Measurements from ENCODE around the gene ACTN4.
A peak's percentile ranks its signal among the peaks of the same experiment; 100 is the strongest.

ACTN4 gene

DNA sequence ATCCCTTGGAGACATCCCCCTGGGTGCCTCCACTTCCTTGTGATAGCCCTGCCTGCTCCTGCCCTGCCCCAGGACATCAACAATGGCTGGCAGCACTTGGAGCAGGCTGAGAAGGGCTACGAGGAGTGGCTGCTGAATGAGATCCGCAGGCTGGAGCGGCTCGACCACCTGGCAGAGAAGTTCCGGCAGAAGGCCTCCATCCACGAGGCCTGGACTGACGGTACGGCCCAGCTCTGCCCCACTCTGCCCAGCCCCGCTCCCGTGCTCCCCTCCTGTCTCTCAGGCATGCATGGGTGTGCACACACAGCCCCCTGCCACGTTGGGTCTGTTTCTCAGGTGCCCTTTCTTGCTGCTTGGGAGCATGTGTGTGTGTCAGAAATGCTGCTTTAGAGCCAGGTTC lies 70.4 kb downstream of the ACTN4 start:
- TF ChIP-seq, protein P1, sequence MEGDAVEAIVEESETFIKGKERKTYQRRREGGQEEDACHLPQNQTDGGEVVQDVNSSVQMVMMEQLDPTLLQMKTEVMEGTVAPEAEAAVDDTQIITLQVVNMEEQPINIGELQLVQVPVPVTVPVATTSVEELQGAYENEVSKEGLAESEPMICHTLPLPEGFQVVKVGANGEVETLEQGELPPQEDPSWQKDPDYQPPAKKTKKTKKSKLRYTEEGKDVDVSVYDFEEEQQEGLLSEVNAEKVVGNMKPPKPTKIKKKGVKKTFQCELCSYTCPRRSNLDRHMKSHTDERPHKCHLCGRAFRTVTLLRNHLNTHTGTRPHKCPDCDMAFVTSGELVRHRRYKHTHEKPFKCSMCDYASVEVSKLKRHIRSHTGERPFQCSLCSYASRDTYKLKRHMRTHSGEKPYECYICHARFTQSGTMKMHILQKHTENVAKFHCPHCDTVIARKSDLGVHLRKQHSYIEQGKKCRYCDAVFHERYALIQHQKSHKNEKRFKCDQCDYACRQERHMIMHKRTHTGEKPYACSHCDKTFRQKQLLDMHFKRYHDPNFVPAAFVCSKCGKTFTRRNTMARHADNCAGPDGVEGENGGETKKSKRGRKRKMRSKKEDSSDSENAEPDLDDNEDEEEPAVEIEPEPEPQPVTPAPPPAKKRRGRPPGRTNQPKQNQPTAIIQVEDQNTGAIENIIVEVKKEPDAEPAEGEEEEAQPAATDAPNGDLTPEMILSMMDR (conservative IDR thresholded peaks at IDR 0.05; ENCODE audit: low read length): no peak
- DNase-seq (ENCODE audit: low read depth): no peak
- no peak overlapping the region for H3K4me3 ChIP-seq (ENCODE audit: low read length)

DNA sequence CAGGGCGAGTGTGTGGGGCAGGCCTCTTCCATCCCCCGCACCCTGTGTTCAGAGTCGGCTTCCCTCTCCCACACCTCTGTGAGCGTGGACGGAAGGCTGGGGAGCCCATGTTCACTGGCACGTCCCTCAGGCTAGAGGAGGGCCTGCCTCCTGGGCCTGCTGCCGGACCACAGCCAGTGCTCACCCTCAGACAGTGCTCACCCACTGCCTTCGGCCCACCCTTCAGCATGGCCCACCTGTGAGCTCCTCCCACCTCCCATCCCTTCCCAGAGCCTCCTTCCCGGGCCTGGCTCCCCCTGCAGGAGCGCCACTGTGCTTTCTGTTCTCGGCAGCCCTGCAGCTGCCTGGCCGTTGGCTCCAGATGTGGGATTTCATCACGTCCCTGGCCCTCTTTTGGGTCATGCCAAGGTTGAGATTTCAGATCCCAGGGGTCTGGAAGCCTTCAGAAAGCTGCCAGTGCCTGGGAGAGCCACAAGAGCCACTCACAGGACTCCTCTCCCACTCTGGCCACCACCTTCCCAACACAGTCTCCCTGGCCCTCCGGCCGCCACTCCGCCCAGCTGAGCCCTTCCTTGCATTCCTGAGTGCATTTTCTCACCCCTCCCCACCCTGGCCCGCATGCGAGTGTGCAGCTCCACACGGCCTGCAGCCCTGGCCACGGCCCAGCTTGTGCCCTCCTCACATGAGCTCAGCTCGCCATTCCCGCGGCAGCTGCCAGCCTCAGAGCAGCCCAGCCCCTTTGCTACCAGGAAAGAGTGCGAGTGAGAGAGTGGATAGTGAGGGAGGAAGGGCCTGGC lies 71.5 kb downstream of the ACTN4 start:
- DNase-seq (ENCODE audit: low read depth): peak; percentile 76
- TF ChIP-seq, protein P1 (conservative IDR thresholded peaks at IDR 0.05; ENCODE audit: low read length): peak; percentile 49

DNA sequence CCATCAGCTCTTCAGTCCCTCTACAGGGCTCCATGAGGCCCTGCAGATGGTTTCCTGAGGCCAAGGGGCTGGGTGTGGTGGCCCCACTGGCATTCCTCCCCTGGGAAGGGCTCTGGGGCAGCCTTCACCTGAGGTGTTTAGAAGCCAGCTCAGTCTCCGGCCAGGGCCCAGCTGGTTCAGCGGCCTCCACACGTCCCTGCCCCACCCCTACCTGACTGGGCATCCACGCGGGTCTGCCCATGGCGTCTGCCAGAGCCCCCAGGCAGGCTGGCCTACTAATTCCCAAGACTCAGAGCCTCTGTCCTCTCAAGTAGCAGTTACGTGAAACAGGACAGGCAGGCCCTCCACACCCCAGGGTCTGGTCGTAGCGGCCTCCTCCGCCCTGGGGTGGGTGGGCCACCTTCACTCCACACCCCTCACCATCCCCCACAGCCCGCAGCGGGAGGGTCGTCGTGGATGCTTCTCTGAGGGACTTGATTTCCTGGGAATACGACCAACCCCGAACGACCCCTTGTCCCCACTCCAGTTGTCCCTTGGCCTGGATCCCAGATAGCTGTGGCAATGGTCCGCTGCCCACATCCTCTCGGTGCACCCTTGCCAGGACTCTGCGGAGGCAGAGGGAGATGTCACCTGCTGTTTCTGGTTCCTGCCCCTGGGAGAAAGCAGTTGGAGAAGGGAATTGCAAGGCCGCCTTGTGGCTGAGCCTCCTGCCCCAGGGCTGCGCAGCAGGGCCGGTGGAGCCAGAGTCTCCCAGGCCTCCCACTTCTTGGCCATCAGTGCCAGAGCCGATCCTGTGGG lies 72.5 kb downstream of the ACTN4 start:
- no peak overlapping the region for H3K4me3 ChIP-seq (ENCODE audit: low read length)
- DNase-seq (ENCODE audit: low read depth): no peak
- TF ChIP-seq, protein P1 (conservative IDR thresholded peaks at IDR 0.05; ENCODE audit: low read length): no peak

More for the DNA sequence above, 71.5 kb downstream of the ACTN4 start:
- no peak overlapping the region for H3K4me3 ChIP-seq (ENCODE audit: low read length)

DNA sequence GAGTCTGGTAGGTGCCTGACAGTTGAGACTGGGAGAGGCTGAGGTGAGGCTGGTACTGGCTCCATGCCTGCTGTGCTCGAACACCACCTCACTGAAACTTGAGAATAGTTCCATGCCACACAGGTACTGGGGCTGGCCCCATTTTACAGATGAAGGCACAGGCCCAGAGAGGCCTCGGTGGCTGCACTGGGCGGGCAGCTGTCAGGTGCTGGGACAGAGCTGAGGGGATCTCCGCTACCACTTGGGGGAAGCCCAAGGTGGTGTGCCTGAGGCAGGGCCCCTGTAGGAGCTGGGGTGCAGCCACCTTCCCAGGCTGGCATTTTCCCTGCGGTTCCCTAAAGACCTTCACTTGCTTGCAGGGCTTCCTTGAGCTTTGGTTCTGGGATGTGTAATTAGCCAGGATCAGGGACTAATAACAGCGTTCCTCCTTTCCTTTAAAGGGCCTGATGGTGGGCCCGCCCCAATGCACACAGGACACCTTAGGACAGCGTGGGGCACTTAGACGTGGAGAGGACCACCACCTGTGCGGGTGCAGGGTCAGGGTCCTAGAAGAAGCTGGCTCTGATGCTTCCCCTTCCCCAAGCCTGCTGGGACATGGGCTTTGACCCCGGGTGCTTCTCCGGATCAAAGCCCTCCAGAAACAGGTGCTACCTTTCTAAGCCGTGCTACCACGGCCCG lies 73.2 kb downstream of the ACTN4 start:
- no peak for DNase-seq (ENCODE audit: low read depth)
- TF ChIP-seq, protein P1 (conservative IDR thresholded peaks at IDR 0.05; ENCODE audit: low read length): no peak
- no peak overlapping the region for H3K4me3 ChIP-seq (ENCODE audit: low read length)

DNA sequence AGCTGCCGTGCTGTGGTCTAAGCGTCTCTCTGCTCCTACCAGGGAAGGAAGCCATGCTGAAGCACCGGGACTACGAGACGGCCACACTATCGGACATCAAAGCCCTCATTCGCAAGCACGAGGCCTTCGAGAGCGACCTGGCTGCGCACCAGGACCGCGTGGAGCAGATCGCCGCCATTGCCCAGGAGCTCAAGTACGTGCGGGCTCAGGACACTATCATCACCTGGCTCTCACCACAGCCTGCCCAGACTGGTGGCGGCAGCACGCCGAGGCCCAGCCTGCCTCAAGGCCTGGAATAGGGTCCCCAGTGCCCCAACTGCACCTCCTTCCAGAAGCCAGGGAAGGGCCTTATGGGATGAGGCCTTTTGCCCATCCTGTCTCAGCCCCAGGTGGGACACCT lies 74.0 kb downstream of the ACTN4 start:
- TF ChIP-seq, protein P1 (conservative IDR thresholded peaks at IDR 0.05; ENCODE audit: low read length): no peak
- no peak overlapping the region for H3K4me3 ChIP-seq (ENCODE audit: low read length)
- DNase-seq (ENCODE audit: low read depth): no peak

DNA sequence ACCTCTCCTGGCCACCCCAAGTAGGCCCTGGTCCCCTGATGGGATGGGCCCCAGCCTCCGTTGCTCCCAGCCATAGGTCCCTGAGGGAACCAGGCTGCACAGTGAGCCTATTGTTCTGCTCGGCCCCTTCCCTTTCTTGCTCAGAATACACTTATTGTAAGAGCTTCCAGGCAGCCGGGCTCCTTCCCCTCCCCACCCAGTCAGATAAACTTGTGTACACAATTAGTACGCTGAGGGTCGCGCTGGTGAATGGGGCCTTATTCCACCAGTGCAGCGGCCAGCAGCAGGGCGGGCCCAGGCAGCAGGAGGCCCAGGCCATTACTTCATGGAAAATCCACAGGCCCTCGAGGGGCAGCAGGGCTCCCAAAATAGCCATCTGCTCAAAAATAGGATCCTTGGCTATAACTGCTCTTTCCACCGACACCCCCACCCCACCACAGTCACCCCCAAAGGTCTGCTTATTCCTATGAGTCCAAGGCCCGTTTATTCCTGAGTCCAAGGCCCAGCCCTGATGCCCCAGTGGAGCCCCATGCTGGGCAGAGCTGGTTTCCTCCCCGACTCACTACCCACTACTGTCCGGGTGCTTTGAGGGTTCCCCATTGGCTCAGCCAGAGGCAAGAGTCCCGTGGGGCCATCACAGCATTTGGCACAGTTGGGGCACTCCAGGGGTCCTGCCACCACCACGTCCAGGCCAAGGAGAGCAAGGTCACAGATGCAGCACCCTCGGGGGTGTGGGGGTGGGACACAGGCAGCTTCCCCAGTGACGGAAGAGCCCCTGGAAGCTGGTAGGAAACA lies 74.7 kb downstream of the ACTN4 start:
- no peak for DNase-seq (ENCODE audit: low read depth)
- H3K4me3 ChIP-seq (ENCODE audit: low read length): no peak overlapping the region
- TF ChIP-seq, protein P1 (conservative IDR thresholded peaks at IDR 0.05; ENCODE audit: low read length): no peak
